IPS DF 6.9 (cell line): ENCODE data around the gene ASB12.

Source experiments
- DNase-seq: peaks from one replicate; pipeline ENCODE4 v3.0.0-alpha.2; 2013; ENCODE audit warnings: low read depth, low spot score
- H3K27ac ChIP-seq: one replicate; pipeline ENCODE4 v1.5.1; 2013; ENCODE audit warnings: low read length, control low read depth
- H3K27me3 ChIP-seq: 2 replicates; pipeline ENCODE4 v1.6.1; 2013; ENCODE audit warnings: mild to moderate bottlenecking, low read length; ENCODE audit not compliant: control insufficient read depth, insufficient read depth
- H3K36me3 ChIP-seq: 2 replicates; pipeline ENCODE4 v1.6.1; 2013; ENCODE audit warnings: low read length; ENCODE audit not compliant: control insufficient read depth, insufficient read depth
- H3K4me1 ChIP-seq: 2 replicates; pipeline ENCODE4 v1.6.1; 2013; ENCODE audit warnings: low read length; ENCODE audit not compliant: control insufficient read depth, insufficient read depth
- H3K4me3 ChIP-seq: 2 replicates; pipeline ENCODE4 v1.5.1; 2013; ENCODE audit warnings: mild to moderate bottlenecking, low read length
- H3K9me3 ChIP-seq: 2 replicates; pipeline ENCODE4 v1.6.1; 2013; ENCODE audit warnings: low read length, inconsistent platforms; ENCODE audit not compliant: control insufficient read depth, insufficient read depth
- WGBS: extraction: QIAGEN DNeasy Blood & Tissue Kit; methylation state at CpG from one replicate; pipeline ENCODE4 v1.1.7; 2013; ENCODE audit warnings: mixed read lengths, missing lambda C conversion rate; ENCODE audit not compliant: insufficient read length, insufficient coverage; 5-methylcytosine and 5-hydroxymethylcytosine counted together

ASB12 gene

GRCh38 chrX:64186974-64187761, 43.2 kb downstream of the ASB12 start:
- Histone ChIP-seq H3K27ac (no peak overlapping the region), H3K27me3 (no peaks in the 10 kb centered on the region), H3K9me3 (no peaks in the 10 kb centered on the region), H3K36me3 (no peaks in the 10 kb centered on the region; the same call in 1 of the 2 replicates), H3K4me1 (no peaks in the 10 kb centered on the region), H3K4me3 (no peak overlapping the region)
- no peak for DNase-seq
- WGBS = no CpG with 5 or more reads among the region's 1 CpG

- WGBS = no CpG with 5 or more reads among the region's 2 CpGs
- Histone ChIP-seq H3K4me3 (no peak overlapping the region), H3K9me3 (no peaks in the 10 kb centered on the region), H3K27me3 (no peaks in the 10 kb centered on the region), H3K27ac (no peak overlapping the region), H3K4me1 (no peaks in the 10 kb centered on the region), H3K36me3 (no peaks in the 10 kb centered on the region)
- no peak for DNase-seq
Measured at GRCh38 chrX:64184396-64184795, 46.0 kb downstream of the ASB12 start.

- H3K27ac ChIP-seq = no peak overlapping the region
- no peaks in the 10 kb centered on the region for H3K4me1 ChIP-seq
- no peaks in the 10 kb centered on the region for H3K36me3 ChIP-seq
- DNase-seq = no peak
- H3K9me3 ChIP-seq = no peaks in the 10 kb centered on the region
- no peak overlapping the region for H3K4me3 ChIP-seq
- no peaks in the 10 kb centered on the region for H3K27me3 ChIP-seq
- WGBS = no CpG with 5 or more reads among the region's 2 CpGs
Measured at GRCh38 chrX:64182208-64182607, 48.2 kb downstream of the ASB12 start.

GRCh38 chrX:64176876-64177275, 53.5 kb downstream of the ASB12 start:
- H3K9me3 ChIP-seq = no peaks in the 10 kb centered on the region
- no peak overlapping the region for H3K4me3 ChIP-seq
- no peaks in the 10 kb centered on the region for H3K36me3 ChIP-seq
- no peak overlapping the region for H3K27ac ChIP-seq
- no peaks in the 10 kb centered on the region for H3K27me3 ChIP-seq
- no peak for DNase-seq
- no peaks in the 10 kb centered on the region for H3K4me1 ChIP-seq
